ENCODE data around the gene ABRACL.

ABRACL gene

GRCh38 chr6:139028215-139028657 lies 309 bp upstream of the ABRACL start:
- Mint-ChIP-seq H3K36me3 (ENCODE audit: low read depth) (no peaks in the 10 kb centered on the region), H3K4me1 (peaks cover 20% of the 10 kb centered on the region), H3K27ac (peak overlapping the region; percentile 76), H3K4me3 (peak overlapping the region; percentile 93), H3K9me3 (no peaks in the 10 kb centered on the region), H3K27me3 (ENCODE audit: low read depth, poor library complexity) (peaks cover 3% of the 10 kb centered on the region)
- no peak for TF ChIP-seq CTCF (IDR thresholded peaks at IDR 0.05)
- no peak for DNase-seq

DNA sequence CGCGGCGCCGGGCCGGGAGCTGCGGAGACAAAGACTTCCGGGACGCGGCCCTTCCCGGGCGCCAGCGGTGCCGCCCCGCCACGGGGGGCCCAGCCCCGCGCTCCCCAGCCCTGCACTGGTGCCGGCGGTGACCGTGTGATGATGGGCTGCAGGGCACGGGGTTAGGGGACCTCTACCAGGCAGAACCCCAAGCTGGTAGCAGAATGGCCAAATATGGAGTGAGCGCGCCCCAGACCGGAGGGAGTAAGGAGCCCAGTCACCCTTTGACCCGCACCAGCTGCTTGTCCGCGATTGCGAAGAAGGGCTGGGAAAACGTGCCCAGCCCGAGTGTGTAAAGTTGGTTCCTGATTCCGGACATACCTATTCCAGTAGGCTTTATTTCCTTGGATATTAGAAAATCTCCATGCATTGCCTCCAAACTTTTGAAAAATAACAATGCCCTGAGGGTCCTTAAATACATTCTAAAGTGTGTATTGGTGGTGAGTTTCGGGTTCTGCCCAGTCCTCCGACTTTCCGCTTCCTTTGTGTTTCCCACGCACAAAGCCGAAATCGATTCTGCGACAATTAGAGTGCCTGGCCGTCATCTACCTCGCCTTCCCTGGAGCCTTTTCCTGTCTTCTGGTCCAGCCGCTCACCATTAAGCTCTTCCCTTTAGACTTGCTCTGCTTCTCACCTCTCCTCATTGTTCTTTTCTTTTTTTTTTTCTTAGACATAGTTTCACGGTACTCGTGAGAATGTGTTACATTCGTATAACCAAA lies 1.1 kb downstream of the ABRACL start:
- no peak for TF ChIP-seq CTCF (IDR thresholded peaks at IDR 0.05)
- H3K36me3 Mint-ChIP-seq (ENCODE audit: low read depth) = peaks cover 13% of the 10 kb centered on the region
- peaks cover 20% of the 10 kb centered on the region for H3K4me1 Mint-ChIP-seq
- no peaks in the 10 kb centered on the region for H3K27me3 Mint-ChIP-seq (ENCODE audit: low read depth, poor library complexity)
- no peaks in the 10 kb centered on the region for H3K9me3 Mint-ChIP-seq
- peak; percentile 60 for DNase-seq
- H3K27ac Mint-ChIP-seq = no peak overlapping the region
- H3K4me3 Mint-ChIP-seq = no peak overlapping the region

GRCh38 chr6:139030228-139030963 lies 1.9 kb downstream of the ABRACL start:
- Mint-ChIP-seq H3K36me3 (ENCODE audit: low read depth) (peaks cover 19% of the 10 kb centered on the region), H3K27me3 (ENCODE audit: low read depth, poor library complexity) (no peaks in the 10 kb centered on the region)
- no peak for DNase-seq

GRCh38 chr6:139037490-139037889 lies 8.9 kb downstream of the ABRACL start:
- Mint-ChIP-seq H3K9me3 (no peaks in the 10 kb centered on the region), H3K27ac (no peak overlapping the region), H3K4me1 (peaks cover 5% of the 10 kb centered on the region), H3K4me3 (no peak overlapping the region), H3K27me3 (ENCODE audit: low read depth, poor library complexity) (no peaks in the 10 kb centered on the region), H3K36me3 (ENCODE audit: low read depth) (peaks cover 71% of the 10 kb centered on the region)
- TF ChIP-seq CTCF (IDR thresholded peaks at IDR 0.05) = no peak
- no peak for DNase-seq

More at GRCh38 chr6:139030228-139030963, 1.9 kb downstream of the ABRACL start:
- no peaks in the 10 kb centered on the region for H3K9me3 Mint-ChIP-seq
- H3K27ac Mint-ChIP-seq = no peak overlapping the region
- peaks cover 20% of the 10 kb centered on the region for H3K4me1 Mint-ChIP-seq
- no peak overlapping the region for H3K4me3 Mint-ChIP-seq
- TF ChIP-seq CTCF (IDR thresholded peaks at IDR 0.05) = no peak

GRCh38 chr6:139044250-139044649 lies 15.7 kb downstream of the ABRACL start:
- Mint-ChIP-seq H3K27ac (no peak overlapping the region), H3K4me3 (no peak overlapping the region), H3K4me1 (no peaks in the 10 kb centered on the region), H3K36me3 (ENCODE audit: low read depth) (peaks cover 47% of the 10 kb centered on the region), H3K27me3 (ENCODE audit: low read depth, poor library complexity) (no peaks in the 10 kb centered on the region), H3K9me3 (no peaks in the 10 kb centered on the region)
- no peak for TF ChIP-seq CTCF (IDR thresholded peaks at IDR 0.05)
- no peak for DNase-seq
